SIG-M5 treated with dmso at 0.1 percent for 504 hours (cell line): Measurements from ENCODE around the gene KIR2DL4.
"Not testable (repeated sequence)": the region's sequence is repeated elsewhere in the genome, so short reads cannot be mapped to it uniquely, and the experiment has no call there.

ENCODE experiments used
- DNase-seq: peaks from one replicate; lab custom pipeline; 2025; ENCODE audit not compliant: unreplicated experiment; lab: John Stamatoyannopoulos, UW

KIR2DL4 gene

DNA sequence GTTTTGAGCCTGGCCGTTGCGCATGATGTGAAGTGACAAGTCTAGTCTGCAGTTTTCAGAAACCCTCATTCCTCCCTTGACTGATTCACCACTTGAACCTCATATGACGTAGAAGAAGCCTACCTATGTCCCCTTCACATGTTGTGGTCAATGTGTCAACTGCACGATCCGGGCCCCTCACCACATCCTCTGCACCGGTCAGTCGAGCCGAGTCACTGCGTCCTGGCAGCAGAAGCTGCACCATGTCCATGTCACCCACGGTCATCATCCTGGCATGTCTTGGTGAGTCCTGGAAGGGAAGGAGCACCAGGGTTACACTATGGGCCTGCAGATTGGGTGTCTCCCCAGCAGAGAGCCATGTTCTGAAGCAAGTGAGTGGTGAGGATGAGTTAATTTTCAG, at the start of gene KIR2DL4:
Gene KIR2DL4, plus strand, starts transcription at position 201 of the 400 bp plus-strand sequence. Its CDS starts 42 bp downstream, at position 243.
- no peak for DNase-seq

- DNase-seq = not testable (repeated sequence)
These were observed 47.0 kb upstream of the KIR2DL4 start for GRCh38 chr19:54756204-54757110.

GRCh38 chr19:54758577-54758976, 44.8 kb upstream of the KIR2DL4 start:
- DNase-seq = not testable (repeated sequence)

DNA sequence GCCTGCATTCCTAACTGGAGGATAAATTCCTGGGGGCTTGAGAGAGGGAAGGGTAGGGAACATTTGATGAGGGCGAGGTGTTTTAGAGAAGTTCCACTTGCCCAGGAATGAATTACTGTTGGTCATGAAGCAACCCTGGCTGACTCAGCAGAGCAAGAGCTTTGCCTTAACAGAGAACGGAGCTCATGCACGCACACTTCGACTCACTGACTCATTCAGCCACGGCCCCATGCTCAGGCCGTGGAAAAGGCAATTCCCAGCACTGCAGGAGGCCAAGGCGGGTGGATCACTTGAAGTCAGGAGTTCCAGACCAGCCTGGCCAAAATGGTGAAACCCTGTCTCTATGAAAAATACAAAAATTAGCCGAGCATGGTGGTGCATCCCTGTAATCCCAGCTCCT, 39.2 kb upstream of the KIR2DL4 start:
- DNase-seq = peak; percentile 64

DNA sequence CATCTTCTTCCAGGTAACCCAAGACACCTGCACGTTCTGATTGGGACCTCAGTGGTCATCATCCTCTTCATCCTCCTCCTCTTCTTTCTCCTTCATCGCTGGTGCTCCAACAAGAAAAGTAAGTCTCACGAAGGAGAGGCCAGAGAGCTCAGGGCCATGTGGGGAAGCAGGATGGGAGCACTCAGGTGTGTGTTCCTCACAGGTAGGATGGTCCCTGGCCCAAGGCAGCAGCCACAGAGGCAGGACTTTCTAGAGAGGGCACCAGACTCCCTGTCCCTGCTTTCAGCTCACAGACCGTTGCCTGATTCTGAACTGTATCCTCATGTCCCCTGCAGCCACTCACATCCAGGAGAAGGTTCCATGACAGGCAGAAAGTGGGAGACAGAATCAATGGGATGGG, 36.9 kb upstream of the KIR2DL4 start:
- not testable (repeated sequence) for DNase-seq

GRCh38 chr19:54769646-54770045, 33.8 kb upstream of the KIR2DL4 start, which contains the start of gene KIR2DL1:
TSS of gene KIR2DL1 (plus strand) at chr19:54769793. CDS start at chr19:54769851, 58 bp downstream.
- DNase-seq = not testable (repeated sequence)

- not testable (repeated sequence) for DNase-seq
These were observed 32.9 kb upstream of the KIR2DL4 start for GRCh38 chr19:54770511-54770910.

- DNase-seq = not testable (repeated sequence)
These were observed 32.1 kb upstream of the KIR2DL4 start for GRCh38 chr19:54771018-54771960.

- not testable (repeated sequence) for DNase-seq
These were observed 30.7 kb upstream of the KIR2DL4 start for GRCh38 chr19:54772666-54773065.

DNA sequence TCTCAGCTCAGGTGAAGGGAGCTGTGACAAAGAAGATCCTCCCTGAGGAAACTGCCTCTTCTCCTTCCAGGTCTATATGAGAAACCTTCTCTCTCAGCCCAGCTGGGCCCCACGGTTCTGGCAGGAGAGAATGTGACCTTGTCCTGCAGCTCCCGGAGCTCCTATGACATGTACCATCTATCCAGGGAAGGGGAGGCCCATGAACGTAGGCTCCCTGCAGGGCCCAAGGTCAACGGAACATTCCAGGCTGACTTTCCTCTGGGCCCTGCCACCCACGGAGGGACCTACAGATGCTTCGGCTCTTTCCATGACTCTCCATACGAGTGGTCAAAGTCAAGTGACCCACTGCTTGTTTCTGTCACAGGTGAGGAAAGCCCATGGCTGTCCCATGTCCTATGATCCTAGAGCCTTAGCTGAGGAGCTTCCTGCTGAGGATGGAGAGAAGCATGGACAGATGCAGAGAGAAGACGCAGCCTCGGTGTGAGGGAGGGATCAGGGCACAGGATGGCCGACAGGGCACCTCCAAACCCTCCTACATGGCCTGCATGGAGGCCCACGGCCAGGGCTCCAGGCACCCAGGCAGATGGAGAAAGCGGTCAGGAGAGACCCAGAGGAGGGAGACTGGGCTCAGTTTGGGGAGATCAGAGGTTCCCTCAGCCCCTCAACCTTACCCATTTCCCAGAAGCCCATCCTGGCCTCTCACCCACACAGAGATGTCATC, 28.2 kb upstream of the KIR2DL4 start:
- not testable (repeated sequence) for DNase-seq

- DNase-seq = not testable (repeated sequence)
These were observed 27.6 kb upstream of the KIR2DL4 start for GRCh38 chr19:54775830-54776229.

DNA sequence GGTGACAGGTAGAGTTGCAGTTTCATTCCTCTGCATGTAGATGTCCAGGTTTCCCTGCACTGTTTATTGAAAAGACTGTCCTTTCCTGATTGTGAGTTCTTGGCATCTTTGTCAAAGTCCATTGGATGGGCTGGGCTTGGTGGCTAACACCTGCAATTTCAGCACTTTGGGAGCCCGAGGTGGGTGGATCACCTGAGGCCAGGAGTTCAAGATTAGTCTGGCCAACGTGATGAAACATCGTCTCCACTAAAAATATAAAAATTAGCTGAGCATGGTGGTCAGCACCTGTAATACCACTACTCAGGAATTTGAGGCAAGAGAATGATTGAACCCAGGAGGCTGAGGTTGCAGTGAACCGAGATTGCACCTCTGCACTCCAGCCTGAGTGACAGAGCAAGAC, 25.6 kb upstream of the KIR2DL4 start:
- DNase-seq = not testable (repeated sequence)

- DNase-seq = not testable (repeated sequence)
These were observed 24.5 kb upstream of the KIR2DL4 start for GRCh38 chr19:54778896-54779295.

- not testable (repeated sequence) for DNase-seq
These were observed 20.5 kb upstream of the KIR2DL4 start for GRCh38 chr19:54782916-54783315.

- not testable (repeated sequence) for DNase-seq
These were observed 17.2 kb upstream of the KIR2DL4 start for GRCh38 chr19:54786091-54786723.

- DNase-seq = not testable (repeated sequence)
These were observed 15.3 kb upstream of the KIR2DL4 start for GRCh38 chr19:54788154-54788553.

DNA sequence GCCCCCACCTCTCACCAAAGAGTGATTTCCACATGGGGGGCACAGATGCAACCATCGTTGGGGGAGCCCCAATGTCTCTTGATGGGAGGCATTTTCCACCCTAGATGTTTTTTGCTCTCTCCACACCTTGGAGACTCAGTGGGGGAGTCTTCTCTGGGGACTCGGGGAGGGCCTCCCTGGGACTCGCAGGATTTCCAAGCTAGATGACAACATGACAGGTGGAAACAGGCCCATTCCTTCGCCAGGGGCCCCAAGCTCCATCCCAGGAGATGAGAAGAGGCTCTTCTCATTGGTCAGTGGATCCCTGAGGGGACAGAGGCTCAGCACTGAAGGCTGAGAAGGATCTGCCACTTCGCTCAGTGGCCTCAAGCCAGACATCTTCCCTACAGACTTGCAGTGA, 12.7 kb upstream of the KIR2DL4 start:
- no peak for DNase-seq

GRCh38 chr19:54791476-54791875, 11.9 kb upstream of the KIR2DL4 start:
- no peak for DNase-seq

DNA sequence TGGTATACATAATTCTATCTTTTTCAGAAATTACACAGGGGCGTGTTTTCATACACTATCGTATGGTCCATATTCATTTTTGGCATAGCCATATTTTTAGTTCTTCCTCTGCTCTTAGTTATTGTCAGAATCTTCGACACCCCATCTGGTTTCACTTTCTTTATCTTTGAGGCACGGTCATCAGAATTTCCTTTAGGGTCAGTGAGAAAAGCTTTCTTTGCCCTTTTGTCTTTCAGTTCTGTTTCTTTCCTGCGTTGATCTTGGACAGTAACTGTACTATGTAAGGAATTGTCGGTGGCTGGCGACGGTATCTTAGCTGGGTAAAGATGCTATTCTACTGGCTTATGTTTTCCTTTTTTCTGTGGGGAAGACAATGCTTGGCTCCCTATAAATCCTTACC, 10.6 kb upstream of the KIR2DL4 start:
- DNase-seq = no peak

DNA sequence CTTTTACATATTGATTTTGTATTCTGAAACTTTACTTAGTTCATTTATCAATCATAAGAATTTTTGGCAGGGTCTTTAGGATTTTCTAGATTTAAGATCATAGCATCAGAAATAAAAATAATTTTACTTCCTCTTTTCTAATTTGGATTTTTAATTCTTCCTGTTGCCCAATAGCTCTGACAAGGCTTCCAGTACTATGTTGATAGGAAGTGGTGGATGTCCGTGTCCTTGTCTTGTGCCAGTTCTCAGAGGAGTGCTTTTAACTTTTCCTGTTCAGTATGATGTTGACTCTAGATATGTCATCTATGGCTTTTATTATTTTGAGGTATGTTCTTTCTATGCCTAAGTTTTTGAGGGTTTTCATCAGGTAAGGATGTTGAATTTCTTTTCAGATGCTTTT, 7.7 kb upstream of the KIR2DL4 start:
- DNase-seq = peak; percentile 81
